Endodermal cell (in vitro differentiated cells): Measurements from ENCODE around the gene PELI2. TPM values are rescaled to one million over a fixed set of nuclear protein-coding genes. Genes with fewer than 3 reads are reported as not detected.

Source experiments
- DNase-seq: peaks from one replicate; pipeline ENCODE4 v3.0.0-alpha.2; 2017
- H3K27ac ChIP-seq: 2 replicates; pipeline ENCODE4 v1.5.1; 2013; ENCODE audit warnings: mild to moderate bottlenecking, low read depth, low read length, moderate library complexity
- H3K27me3 ChIP-seq: 2 replicates; pipeline ENCODE4 v1.6.1; 2013; ENCODE audit warnings: mild to moderate bottlenecking, low read length, moderate library complexity; ENCODE audit not compliant: insufficient read depth, control insufficient read depth, poor library complexity, severe bottlenecking
- H3K36me3 ChIP-seq: 2 replicates; pipeline ENCODE4 v1.7.0; 2013; ENCODE audit warnings: mild to moderate bottlenecking, low read length, moderate library complexity; ENCODE audit not compliant: control insufficient read depth, insufficient read depth
- H3K4me1 ChIP-seq: one replicate; pipeline ENCODE4 v1.7.0; 2013; ENCODE audit warnings: low read length; ENCODE audit not compliant: control insufficient read depth, insufficient read depth
- H3K4me3 ChIP-seq: 2 replicates; pipeline ENCODE4 v1.5.1; 2013; ENCODE audit warnings: mild to moderate bottlenecking, low read length, moderate library complexity
- H3K9ac ChIP-seq: 2 replicates; pipeline ENCODE4 v1.6.1; 2013; ENCODE audit warnings: mild to moderate bottlenecking, low read length, moderate library complexity; ENCODE audit not compliant: poor library complexity, severe bottlenecking; ENCODE audit errors: extremely low read depth
- H3K9me3 ChIP-seq: 2 replicates; pipeline ENCODE4 v1.6.1; 2013; ENCODE audit warnings: mild to moderate bottlenecking, low read length, moderate library complexity; ENCODE audit not compliant: control insufficient read depth
- H3K27ac Mint-ChIP-seq: 2 replicates; pipeline ENCODE4 v1.8.0; 2020; ENCODE audit warnings: mixed read lengths
- H3K27me3 Mint-ChIP-seq: 2 replicates; pipeline ENCODE4 v1.8.0; 2021; ENCODE audit warnings: mild to moderate bottlenecking, mixed read lengths; ENCODE audit not compliant: insufficient read depth
- H3K36me3 Mint-ChIP-seq: 2 replicates; pipeline ENCODE4 v1.8.0; 2020; ENCODE audit warnings: low read depth, mixed read lengths
- H3K4me1 Mint-ChIP-seq: 2 replicates; pipeline ENCODE4 v1.8.0; 2020; ENCODE audit warnings: mixed read lengths
- H3K4me3 Mint-ChIP-seq: 2 replicates; pipeline ENCODE4 v1.8.0; 2020; ENCODE audit warnings: mild to moderate bottlenecking, moderate library complexity, mixed read lengths
- H3K9me3 Mint-ChIP-seq: 2 replicates; pipeline ENCODE4 v1.8.0; 2020; ENCODE audit warnings: mild to moderate bottlenecking, mixed read lengths
- WGBS, 2 experiments: methylation state at CpG; one replicate each; pipeline versions ENCODE4 v1.1.5 to v1.1.7; 2013; ENCODE audit warnings: missing lambda C conversion rate in 2 of 2, mixed read lengths in 1 of 2; ENCODE audit not compliant: insufficient coverage in 1 of 2, insufficient read length in 1 of 2; 5-methylcytosine and 5-hydroxymethylcytosine counted together
- total RNA-seq, 2 donors: library from RNA; stranded (reverse); fragmentation: NEBNext Ultra II Directional in 1 of 2; extraction: Animal tissue kit (Norgen Biotek cat#: 25700) in 1 of 2; gene quantifications; 2 replicates in 1 of 2; 3 replicates in 1 of 2; pipeline ENCODE4 v1.2.1, GENCODE V29; 2021
- TF ChIP-seq, protein P1 (sequence below): fragments of 200-600 bp; sonication (generic); conservative IDR thresholded peaks from 2 replicates; pipeline ENCODE4 v1.5.0; 2021; ENCODE audit warnings: antibody characterized with exemption, mild to moderate bottlenecking

Gene PELI2
- total RNA-seq, 2 donors from 2014 or later: 5.9 to 8.1 TPM

DNA sequence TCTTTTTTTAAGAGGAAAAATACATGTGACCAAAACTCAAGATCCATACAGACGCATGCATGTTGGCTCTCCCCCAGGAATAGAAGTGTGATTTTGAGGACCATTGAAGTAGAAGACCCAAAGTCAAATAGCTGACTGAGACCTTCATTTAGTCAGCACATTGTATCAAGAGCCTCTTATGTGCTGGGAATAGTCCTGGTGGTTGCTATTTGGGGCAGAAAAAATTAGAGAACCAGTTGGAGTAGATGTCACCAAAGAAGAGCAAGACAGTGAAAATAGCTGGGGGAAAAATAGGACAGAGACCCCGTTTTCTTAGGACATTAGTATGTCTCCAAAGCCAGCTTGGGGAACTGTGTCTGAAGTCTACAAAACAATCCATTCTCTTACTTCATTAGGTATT lies 93.6 kb downstream of the PELI2 start:
- Mint-ChIP-seq H3K36me3 (no peaks in the 10 kb centered on the region), H3K27me3 (no peaks in the 10 kb centered on the region), H3K9me3 (no peaks in the 10 kb centered on the region), H3K27ac (no peak overlapping the region), H3K4me1 (peaks cover 11% of the 10 kb centered on the region), H3K4me3 (no peak overlapping the region)
- peaks cover 13% of the 10 kb centered on the region for H3K4me1 ChIP-seq
- TF ChIP-seq, protein P1, sequence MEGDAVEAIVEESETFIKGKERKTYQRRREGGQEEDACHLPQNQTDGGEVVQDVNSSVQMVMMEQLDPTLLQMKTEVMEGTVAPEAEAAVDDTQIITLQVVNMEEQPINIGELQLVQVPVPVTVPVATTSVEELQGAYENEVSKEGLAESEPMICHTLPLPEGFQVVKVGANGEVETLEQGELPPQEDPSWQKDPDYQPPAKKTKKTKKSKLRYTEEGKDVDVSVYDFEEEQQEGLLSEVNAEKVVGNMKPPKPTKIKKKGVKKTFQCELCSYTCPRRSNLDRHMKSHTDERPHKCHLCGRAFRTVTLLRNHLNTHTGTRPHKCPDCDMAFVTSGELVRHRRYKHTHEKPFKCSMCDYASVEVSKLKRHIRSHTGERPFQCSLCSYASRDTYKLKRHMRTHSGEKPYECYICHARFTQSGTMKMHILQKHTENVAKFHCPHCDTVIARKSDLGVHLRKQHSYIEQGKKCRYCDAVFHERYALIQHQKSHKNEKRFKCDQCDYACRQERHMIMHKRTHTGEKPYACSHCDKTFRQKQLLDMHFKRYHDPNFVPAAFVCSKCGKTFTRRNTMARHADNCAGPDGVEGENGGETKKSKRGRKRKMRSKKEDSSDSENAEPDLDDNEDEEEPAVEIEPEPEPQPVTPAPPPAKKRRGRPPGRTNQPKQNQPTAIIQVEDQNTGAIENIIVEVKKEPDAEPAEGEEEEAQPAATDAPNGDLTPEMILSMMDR: no peak
- no peaks in the 10 kb centered on the region for H3K36me3 ChIP-seq
- no peak overlapping the region for H3K4me3 ChIP-seq
- no peak overlapping the region for H3K9ac ChIP-seq
- no peaks in the 10 kb centered on the region for H3K9me3 ChIP-seq
- WGBS, 2 experiments: 86 to 100% methylated on average over 1 to 2 of the region's 2 CpGs
- no peak overlapping the region for H3K27ac ChIP-seq
- DNase-seq: no peak
- H3K27me3 ChIP-seq: no peaks in the 10 kb centered on the region

DNA sequence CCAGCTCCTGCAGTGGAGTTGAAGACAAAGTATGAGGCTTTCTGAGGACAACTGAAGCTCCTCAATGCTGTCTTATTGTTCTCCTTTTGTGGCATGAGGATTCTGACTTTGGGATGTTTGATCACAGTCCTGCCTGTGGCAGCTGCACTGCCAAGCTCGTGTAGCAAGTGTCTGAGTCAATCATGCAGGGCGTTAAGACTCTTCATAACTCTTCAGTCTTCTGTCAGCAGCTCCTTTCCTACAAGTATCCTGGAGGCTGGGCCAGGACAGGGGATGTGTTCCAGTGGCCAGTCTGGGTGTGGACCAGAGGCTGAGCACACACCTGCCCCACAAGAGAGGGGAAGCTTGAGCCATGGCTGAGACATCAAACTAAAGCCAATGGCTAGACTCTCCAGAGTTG lies 94.3 kb downstream of the PELI2 start:
- H3K4me1 ChIP-seq: peaks cover 13% of the 10 kb centered on the region
- no peaks in the 10 kb centered on the region for H3K9me3 Mint-ChIP-seq
- TF ChIP-seq, protein P1: no peak
- DNase-seq: no peak
- H3K27ac Mint-ChIP-seq: no peak overlapping the region
- 87 to 100% methylated on average over 2 of the region's 2 CpGs for WGBS, 2 experiments
- no peaks in the 10 kb centered on the region for H3K27me3 Mint-ChIP-seq
- no peaks in the 10 kb centered on the region for H3K36me3 ChIP-seq
- no peak overlapping the region for H3K4me3 ChIP-seq
- H3K4me1 Mint-ChIP-seq: peaks cover 11% of the 10 kb centered on the region
- no peaks in the 10 kb centered on the region for H3K9me3 ChIP-seq
- H3K4me3 Mint-ChIP-seq: no peak overlapping the region
- no peaks in the 10 kb centered on the region for H3K27me3 ChIP-seq
- H3K9ac ChIP-seq: no peak overlapping the region
- no peaks in the 10 kb centered on the region for H3K36me3 Mint-ChIP-seq
- no peak overlapping the region for H3K27ac ChIP-seq

DNA sequence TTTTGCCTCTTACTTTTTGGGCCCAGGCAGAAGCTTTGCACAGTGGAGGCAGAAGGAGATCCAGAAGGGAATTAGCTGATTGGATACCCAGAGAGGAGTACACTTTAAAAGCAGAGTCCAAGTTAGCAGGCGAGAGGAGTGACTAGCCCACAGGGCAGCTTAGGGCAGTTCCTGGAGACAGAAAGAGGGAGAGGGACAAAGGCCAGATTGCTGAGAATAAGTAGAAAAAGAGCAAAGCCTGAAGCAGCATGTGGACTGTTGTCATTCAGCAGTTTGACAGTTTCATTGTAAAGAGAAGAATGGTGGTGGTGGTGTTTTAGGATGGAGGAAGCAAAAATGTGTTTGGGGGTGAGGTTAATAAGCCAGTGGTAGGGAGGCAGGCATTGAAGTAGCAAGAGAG lies 95.1 kb downstream of the PELI2 start:
- Mint-ChIP-seq H3K36me3 (no peaks in the 10 kb centered on the region), H3K4me3 (no peak overlapping the region)

More for the DNA sequence above, 95.1 kb downstream of the PELI2 start:
- Mint-ChIP-seq H3K27ac (no peak overlapping the region), H3K4me1 (peaks cover 11% of the 10 kb centered on the region), H3K27me3 (no peaks in the 10 kb centered on the region), H3K9me3 (no peaks in the 10 kb centered on the region)
- H3K9ac ChIP-seq: no peak overlapping the region
- peaks cover 13% of the 10 kb centered on the region for H3K4me1 ChIP-seq
- DNase-seq: no peak
- TF ChIP-seq, protein P1: no peak
- H3K36me3 ChIP-seq: no peaks in the 10 kb centered on the region
- H3K27me3 ChIP-seq: no peaks in the 10 kb centered on the region
- no peak overlapping the region for H3K27ac ChIP-seq
- H3K9me3 ChIP-seq: no peaks in the 10 kb centered on the region
- no peak overlapping the region for H3K4me3 ChIP-seq
- 69 to 77% methylated on average over 1 of the region's 1 CpG for WGBS, 2 experiments
